Lung (tissue), 12 donors: ENCODE data around the gene LIMCH1. TPM values are rescaled to one million over a fixed set of nuclear protein-coding genes. Genes with fewer than 3 reads are reported as not detected.

Experiments
- ATAC-seq: fragments of 200-7000 bp; cut with Tn5 transposase; one replicate; pipeline ENCODE4 v1.9.1; 2020; ENCODE audit warnings: moderate number of reproducible peaks; ENCODE audit not compliant: insufficient read depth, low FRiP score
- DNase-seq, 3 donors: peaks; one replicate each; pipeline ENCODE4 v3.0.0-alpha.2; 2013 to 2017
- H3K27ac ChIP-seq, 2 donors: one replicate each; pipeline ENCODE4 v1.5.1; 2013; ENCODE audit warnings: mild to moderate bottlenecking in 2 of 2, moderate library complexity in 2 of 2, control low read depth in 1 of 2, inconsistent platforms in 1 of 2, low read depth in 1 of 2, low read length in 1 of 2
- H3K27me3 ChIP-seq, 3 donors: one replicate each; pipeline ENCODE4 v1.5.1; 2013; ENCODE audit warnings: low read length in 2 of 3; ENCODE audit not compliant: control insufficient read depth in 3 of 3, insufficient read depth in 3 of 3
- H3K36me3 ChIP-seq, 4 donors: one replicate each; pipeline ENCODE4 v1.5.1; 2013; ENCODE audit warnings: low read length in 4 of 4, mild to moderate bottlenecking in 1 of 4, moderate library complexity in 1 of 4; ENCODE audit not compliant: control insufficient read depth in 4 of 4, insufficient read depth in 4 of 4
- H3K4me1 ChIP-seq, 5 donors: one replicate each; pipeline ENCODE4 v1.5.1; 2013; ENCODE audit warnings: low read length in 5 of 5, mild to moderate bottlenecking in 2 of 5, moderate library complexity in 1 of 5; ENCODE audit not compliant: control insufficient read depth in 5 of 5, insufficient read depth in 5 of 5
- H3K4me3 ChIP-seq: one replicate; pipeline ENCODE4 v1.5.1; 2013; ENCODE audit warnings: mild to moderate bottlenecking, control low read depth, moderate library complexity
- H3K9ac ChIP-seq, 2 donors: one replicate each; pipeline ENCODE4 v1.5.1; 2013; ENCODE audit warnings: low read length in 2 of 2, control low read depth in 1 of 2; ENCODE audit not compliant: insufficient read depth in 1 of 2
- H3K9me3 ChIP-seq, 4 donors: one replicate each; pipeline ENCODE4 v1.5.1; 2013; ENCODE audit warnings: low read length in 3 of 4, mild to moderate bottlenecking in 1 of 4, moderate library complexity in 1 of 4; ENCODE audit not compliant: control insufficient read depth in 4 of 4, insufficient read depth in 3 of 4
- WGBS, 2 donors: extraction: QIAGEN DNeasy Blood & Tissue Kit; methylation state at CpG; one replicate each; pipeline ENCODE4 v1.1.7; 2013; 5-methylcytosine and 5-hydroxymethylcytosine counted together
- polyA plus RNA-seq, 2 donors: library from polyadenylated mRNA; stranded (reverse); fragments of 200-250 nt; gene quantifications; one replicate each; pipeline ENCODE4 v1.2.1, GENCODE V29; 2013
- total RNA-seq, 2 donors: library from RNA; depleted of rRNA in 1 of 2; stranded (reverse); fragments of >200 nt in 1 of 2; gene quantifications; one replicate each; pipeline ENCODE4 v1.2.1, GENCODE V29; 2014 to 2021
- TF ChIP-seq, protein P1 (sequence below): IDR thresholded peaks from 2 replicates; pipeline ENCODE4 v1.5.1; 2012; ENCODE audit warnings: mild to moderate bottlenecking; ENCODE audit errors: control extremely low read depth, extremely low read depth
- donor health status: control.
- donor health status: control.
- donor health status: Bipolar disorder and iron deficiency.
- donor health status: healthy.
- donor health status: DM: yes; HTN: yes; CAD: no.

LIMCH1 gene
- total and polyA plus RNA-seq, 4 donors = 43.4 to 299 (median 128) TPM

DNA sequence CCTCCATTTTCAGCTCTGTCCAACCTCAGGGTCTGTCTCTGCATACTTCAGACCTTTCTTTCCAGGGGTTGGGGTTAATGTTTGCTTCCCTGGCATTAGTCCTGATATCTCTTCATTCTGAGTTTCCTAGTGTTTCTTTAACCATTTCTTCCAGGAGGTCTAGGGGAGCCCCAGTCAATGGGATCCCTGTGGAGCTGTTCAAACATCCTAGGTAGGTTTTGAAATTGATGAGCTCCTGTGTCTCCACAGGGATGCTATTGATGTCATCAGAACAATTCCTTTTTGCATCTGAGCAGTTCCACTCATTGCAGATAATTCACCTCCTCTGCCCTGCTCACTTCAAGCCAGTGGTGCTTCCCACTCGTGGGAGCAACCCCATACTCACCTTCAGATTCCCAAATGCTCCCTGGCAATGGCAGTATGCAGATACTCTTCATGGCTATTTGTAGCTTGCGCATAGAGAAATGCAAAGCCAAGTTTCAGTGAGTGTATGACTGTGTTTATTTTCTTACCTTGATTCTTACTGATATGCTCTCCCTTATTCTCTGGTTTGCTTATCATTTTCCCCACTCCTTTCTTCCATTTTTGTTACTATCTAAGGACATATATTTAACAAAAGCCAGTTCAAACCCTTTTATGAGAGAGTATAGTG lies 33.7 kb upstream of the LIMCH1 start:
- DNase-seq (no peak), ATAC-seq (no peak)
- WGBS, 2 donors = 86 to 91% methylated on average over 2 of the region's 2 CpGs
- Histone ChIP-seq H3K27ac (no peak overlapping the region), H3K4me3 (no peak overlapping the region), H3K4me1 (peaks cover 2 to 19% (median 9%) of the 10 kb centered on the region in 5 donors), H3K9ac (no peak overlapping the region), H3K9me3 (peaks cover 0 to under 1% (median 0%) of the 10 kb centered on the region in 4 donors), H3K27me3 (no peaks in the 10 kb centered on the region), H3K36me3 (peaks cover 0 to 6% (median 0%) of the 10 kb centered on the region in 4 donors)
- TF ChIP-seq, protein P1, sequence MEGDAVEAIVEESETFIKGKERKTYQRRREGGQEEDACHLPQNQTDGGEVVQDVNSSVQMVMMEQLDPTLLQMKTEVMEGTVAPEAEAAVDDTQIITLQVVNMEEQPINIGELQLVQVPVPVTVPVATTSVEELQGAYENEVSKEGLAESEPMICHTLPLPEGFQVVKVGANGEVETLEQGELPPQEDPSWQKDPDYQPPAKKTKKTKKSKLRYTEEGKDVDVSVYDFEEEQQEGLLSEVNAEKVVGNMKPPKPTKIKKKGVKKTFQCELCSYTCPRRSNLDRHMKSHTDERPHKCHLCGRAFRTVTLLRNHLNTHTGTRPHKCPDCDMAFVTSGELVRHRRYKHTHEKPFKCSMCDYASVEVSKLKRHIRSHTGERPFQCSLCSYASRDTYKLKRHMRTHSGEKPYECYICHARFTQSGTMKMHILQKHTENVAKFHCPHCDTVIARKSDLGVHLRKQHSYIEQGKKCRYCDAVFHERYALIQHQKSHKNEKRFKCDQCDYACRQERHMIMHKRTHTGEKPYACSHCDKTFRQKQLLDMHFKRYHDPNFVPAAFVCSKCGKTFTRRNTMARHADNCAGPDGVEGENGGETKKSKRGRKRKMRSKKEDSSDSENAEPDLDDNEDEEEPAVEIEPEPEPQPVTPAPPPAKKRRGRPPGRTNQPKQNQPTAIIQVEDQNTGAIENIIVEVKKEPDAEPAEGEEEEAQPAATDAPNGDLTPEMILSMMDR = no peak

DNA sequence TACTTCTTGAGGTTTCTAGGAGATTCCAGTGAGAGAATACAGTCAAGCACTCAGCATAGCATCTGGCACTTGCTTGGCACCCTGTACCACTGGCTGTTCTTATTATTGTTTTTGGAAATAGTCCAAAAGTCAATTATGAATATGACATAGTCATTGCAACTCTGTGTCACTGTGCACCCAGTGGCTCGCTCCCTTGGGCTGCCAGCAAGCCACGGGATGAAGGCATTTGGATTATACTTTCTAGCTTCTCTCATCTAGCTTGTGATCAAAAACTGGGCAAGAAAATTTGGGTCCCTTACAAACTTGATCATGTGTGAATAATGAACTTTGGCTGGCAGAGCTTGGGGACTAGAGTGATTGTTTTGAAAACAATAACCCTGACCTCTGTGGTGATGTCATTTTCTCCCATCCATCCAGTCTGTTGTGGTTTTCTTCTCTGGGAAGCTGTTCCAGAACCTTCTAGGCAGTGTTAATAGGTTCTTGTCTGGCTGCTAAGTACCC lies 32.7 kb upstream of the LIMCH1 start:
- peaks cover 0 to 2% (median 0%) of the 10 kb centered on the region in 4 donors for H3K9me3 ChIP-seq
- ATAC-seq (no peak), DNase-seq (peak; percentile 20 to 52 (median 45))
- 65 to 82% methylated on average over 2 of the region's 2 CpGs for WGBS, 2 donors
- H3K27ac ChIP-seq = peak overlapping the region in 1 of 2 donors; percentile 47
- peaks cover 2 to 22% (median 9%) of the 10 kb centered on the region in 5 donors for H3K4me1 ChIP-seq
- TF ChIP-seq, protein P1 = no peak
- no peak overlapping the region for H3K4me3 ChIP-seq
- H3K27me3 ChIP-seq = no peaks in the 10 kb centered on the region
- peaks cover 0 to 6% (median 0%) of the 10 kb centered on the region in 4 donors for H3K36me3 ChIP-seq
- H3K9ac ChIP-seq = no peak overlapping the region

DNA sequence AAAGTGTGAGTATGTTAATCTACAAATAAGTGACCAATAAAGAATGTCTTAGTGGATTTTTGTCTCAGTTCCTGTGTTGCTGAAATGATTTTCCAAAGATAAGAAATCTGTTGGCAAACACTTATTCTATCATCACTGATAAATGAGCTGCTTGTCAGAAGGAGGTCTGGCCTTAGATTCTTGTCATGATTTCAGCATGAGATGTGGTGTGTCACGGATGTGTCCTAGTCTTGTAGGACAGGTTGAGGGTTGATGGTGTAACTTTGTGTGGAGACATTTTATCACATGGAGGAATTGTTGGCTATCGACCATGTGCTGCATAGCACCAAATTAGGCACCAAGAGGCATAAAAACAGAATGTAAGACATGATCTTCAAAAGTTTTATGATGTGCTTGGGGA lies 31.8 kb upstream of the LIMCH1 start:
- TF ChIP-seq, protein P1 = no peak
- no peak overlapping the region for H3K9ac ChIP-seq
- peaks cover 2 to 22% (median 9%) of the 10 kb centered on the region in 5 donors for H3K4me1 ChIP-seq
- no peaks in the 10 kb centered on the region for H3K27me3 ChIP-seq
- ATAC-seq = peak; percentile 48
- H3K4me3 ChIP-seq = no peak overlapping the region
- peak; percentile 59 to 92 (median 89) for DNase-seq
- no peaks in the 10 kb centered on the region for H3K36me3 ChIP-seq
- 47 to 72% methylated on average over 2 of the region's 2 CpGs for WGBS, 2 donors
- H3K9me3 ChIP-seq = peaks cover 0 to 2% (median 0%) of the 10 kb centered on the region in 4 donors
- no peak overlapping the region for H3K27ac ChIP-seq
